ENCODE measurements around the gene AMDHD2. TPM values are rescaled to one million over a fixed set of nuclear protein-coding genes. Genes with fewer than 3 reads are reported as not detected.

Gene AMDHD2
- total RNA-seq, 2 experiments from 2014 or later, result 51.8 to 59.7 TPM

DNA sequence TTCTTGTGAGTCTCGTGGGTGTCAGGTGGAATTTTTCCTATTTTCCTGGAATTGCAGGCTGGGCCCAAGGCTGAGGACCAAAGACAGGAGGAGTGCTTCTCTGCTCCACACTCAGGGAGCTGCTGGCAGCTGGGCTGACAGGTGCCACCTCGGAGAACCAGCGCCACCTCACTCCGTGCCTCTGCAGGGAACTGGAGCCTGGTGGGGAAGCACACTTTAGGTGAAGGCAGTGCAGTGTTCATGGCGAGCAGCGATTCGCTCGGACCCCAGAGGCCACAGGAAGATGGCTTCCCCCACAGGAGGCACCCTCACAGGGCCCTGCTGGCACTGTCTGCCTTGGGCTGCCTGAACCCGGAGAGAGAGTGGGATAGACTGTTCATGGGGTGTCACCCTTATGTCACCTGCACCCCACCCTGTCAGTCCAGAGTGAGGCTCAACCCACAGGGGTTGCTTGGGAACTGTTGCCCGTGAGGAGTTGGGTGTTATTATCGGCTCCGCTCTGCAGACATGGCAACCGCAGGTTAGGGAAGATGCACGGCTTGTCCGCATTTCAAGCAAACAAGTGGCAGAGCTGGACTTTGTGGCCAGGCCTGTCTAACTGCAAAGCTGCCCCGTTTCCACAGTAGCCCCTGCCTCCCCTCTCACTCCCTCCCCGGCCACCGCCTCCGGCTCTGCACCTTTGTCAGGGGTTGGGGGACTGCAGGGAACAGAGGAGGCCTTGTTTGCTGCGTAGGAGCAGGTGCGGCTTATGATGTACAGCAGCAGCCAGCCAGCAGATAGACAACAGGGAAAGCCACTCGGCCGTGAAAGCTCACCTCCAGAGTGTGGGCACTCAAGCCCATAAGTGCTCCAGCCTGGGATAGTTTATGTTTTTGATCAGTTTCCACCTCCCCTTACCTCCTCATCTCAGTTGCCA is 29.7 kb upstream of the AMDHD2 start:
- ChIA-PET POLR2A (no interaction called here), CTCF (ENCODE audit: unreplicated experiment) (no interaction called here)
- H3K4me2 ChIP-seq (ENCODE audit: low read length), result no peak overlapping the region
- no peaks in the 10 kb centered on the region for H3K79me2 ChIP-seq (ENCODE audit: insufficient read depth, low read depth, low read length)
- no TSS peak for BruUV-seq (replicated peaks)
- H3K36me3 ChIP-seq (ENCODE audit: insufficient read depth, low read length), result peaks cover 17% of the 10 kb centered on the region; the same call in 1 of the 2 replicates
- intact Hi-C loops (cut with micrococcal nuclease; ENCODE audit: unreplicated experiment), result no loop called here
- no peak overlapping the region for H2AFZ ChIP-seq (ENCODE audit: low read length)
- no peaks in the 10 kb centered on the region for H3K9me3 ChIP-seq (ENCODE audit: low read length)
- no peaks in the 10 kb centered on the region for H4K20me1 ChIP-seq (ENCODE audit: insufficient read depth, low read length)
- H3K27ac ChIP-seq (ENCODE audit: low read depth, low read length, poor library complexity, severe bottlenecking), result no peak overlapping the region
- TF ChIP-seq EZH2phosphoT487 (IDR thresholded peaks at IDR 0.05; ENCODE audit: borderline replicate concordance, low read depth, low read length), result no peak
- TF ChIP-seq, protein P1, sequence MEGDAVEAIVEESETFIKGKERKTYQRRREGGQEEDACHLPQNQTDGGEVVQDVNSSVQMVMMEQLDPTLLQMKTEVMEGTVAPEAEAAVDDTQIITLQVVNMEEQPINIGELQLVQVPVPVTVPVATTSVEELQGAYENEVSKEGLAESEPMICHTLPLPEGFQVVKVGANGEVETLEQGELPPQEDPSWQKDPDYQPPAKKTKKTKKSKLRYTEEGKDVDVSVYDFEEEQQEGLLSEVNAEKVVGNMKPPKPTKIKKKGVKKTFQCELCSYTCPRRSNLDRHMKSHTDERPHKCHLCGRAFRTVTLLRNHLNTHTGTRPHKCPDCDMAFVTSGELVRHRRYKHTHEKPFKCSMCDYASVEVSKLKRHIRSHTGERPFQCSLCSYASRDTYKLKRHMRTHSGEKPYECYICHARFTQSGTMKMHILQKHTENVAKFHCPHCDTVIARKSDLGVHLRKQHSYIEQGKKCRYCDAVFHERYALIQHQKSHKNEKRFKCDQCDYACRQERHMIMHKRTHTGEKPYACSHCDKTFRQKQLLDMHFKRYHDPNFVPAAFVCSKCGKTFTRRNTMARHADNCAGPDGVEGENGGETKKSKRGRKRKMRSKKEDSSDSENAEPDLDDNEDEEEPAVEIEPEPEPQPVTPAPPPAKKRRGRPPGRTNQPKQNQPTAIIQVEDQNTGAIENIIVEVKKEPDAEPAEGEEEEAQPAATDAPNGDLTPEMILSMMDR (conservative IDR thresholded peaks at IDR 0.05; ENCODE audit: low read length), result no peak
- no peak overlapping the region for H3K4me3 ChIP-seq (ENCODE audit: low read depth, low read length, poor library complexity, severe bottlenecking)
- DNase-seq (ENCODE audit: low spot score), result no peak
- no peaks in the 10 kb centered on the region for H3K9me2 ChIP-seq (ENCODE audit: insufficient read depth, low read length)
- H3K4me1 ChIP-seq (ENCODE audit: insufficient read depth, low read length, poor library complexity, severe bottlenecking), result peaks cover 6% of the 10 kb centered on the region

DNA sequence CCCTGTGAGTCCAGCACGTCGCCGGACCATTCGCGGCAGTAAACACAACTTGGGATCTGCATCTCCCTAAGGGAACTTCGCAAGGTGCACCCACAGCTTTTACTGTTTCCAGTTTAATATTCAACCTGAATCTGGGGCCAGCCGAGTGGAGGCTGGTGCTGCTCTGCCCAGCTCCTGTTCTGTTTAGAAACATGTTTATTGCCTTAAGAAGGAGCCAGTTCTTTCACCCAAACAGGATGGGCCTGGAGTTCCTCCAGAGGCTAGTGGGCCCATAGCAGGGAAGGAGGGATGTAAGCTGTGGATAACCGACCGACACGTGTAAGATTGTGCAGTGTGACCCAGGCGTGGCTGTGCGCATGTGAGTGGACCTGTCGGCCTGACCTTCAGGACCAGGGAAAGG is 27.9 kb upstream of the AMDHD2 start:
- TF ChIP-seq EZH2phosphoT487 (IDR thresholded peaks at IDR 0.05; ENCODE audit: borderline replicate concordance, low read depth, low read length), result no peak
- TF ChIP-seq, protein P1 (conservative IDR thresholded peaks at IDR 0.05; ENCODE audit: low read length), result no peak
- intact Hi-C loops (cut with micrococcal nuclease; ENCODE audit: unreplicated experiment), result no loop called here
- H4K20me1 ChIP-seq (ENCODE audit: insufficient read depth, low read length), result no peaks in the 10 kb centered on the region
- H3K4me3 ChIP-seq (ENCODE audit: low read depth, low read length, poor library complexity, severe bottlenecking), result no peak overlapping the region
- no TSS peak for BruUV-seq (replicated peaks)
- no peak overlapping the region for H3K27ac ChIP-seq (ENCODE audit: low read depth, low read length, poor library complexity, severe bottlenecking)
- ChIA-PET POLR2A (interaction anchor here (0.6 kb wide), 1 partner anchor 262 kb away, joined by 5 read pairs; no protein-coding TSS in a partner anchor), CTCF (ENCODE audit: unreplicated experiment) (no interaction called here)
- H3K9me2 ChIP-seq (ENCODE audit: insufficient read depth, low read length), result no peaks in the 10 kb centered on the region
- H3K4me2 ChIP-seq (ENCODE audit: low read length), result no peak overlapping the region
- no peaks in the 10 kb centered on the region for H3K4me1 ChIP-seq (ENCODE audit: insufficient read depth, low read length, poor library complexity, severe bottlenecking)
- no peaks in the 10 kb centered on the region for H3K9me3 ChIP-seq (ENCODE audit: low read length)
- peaks cover 25% of the 10 kb centered on the region for H3K36me3 ChIP-seq (ENCODE audit: insufficient read depth, low read length)
- DNase-seq (ENCODE audit: low spot score), result no peak
- no peak overlapping the region for H2AFZ ChIP-seq (ENCODE audit: low read length)
- H3K79me2 ChIP-seq (ENCODE audit: insufficient read depth, low read depth, low read length), result no peaks in the 10 kb centered on the region

DNA sequence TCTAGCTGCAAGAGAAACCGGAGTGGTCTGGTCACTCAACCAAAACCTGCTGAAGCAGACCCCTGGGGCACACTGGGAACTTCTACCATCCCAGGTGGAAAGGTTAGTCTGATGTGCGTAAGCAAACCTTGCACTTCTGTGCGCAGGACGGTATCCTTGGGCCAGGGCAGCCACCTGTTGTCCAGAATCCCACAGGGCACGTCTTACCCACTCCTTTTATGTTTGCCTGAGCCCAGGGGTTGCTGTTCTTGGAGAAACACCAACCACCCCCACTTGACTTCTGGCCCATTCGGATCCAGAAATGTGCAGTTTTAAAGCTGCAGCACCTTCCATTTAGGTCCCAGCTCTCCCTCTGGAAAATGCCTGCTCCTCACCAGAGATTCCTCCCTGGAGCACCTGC is 26.6 kb upstream of the AMDHD2 start:
- TF ChIP-seq, protein P1 (conservative IDR thresholded peaks at IDR 0.05; ENCODE audit: low read length), result no peak
- TF ChIP-seq EZH2phosphoT487 (IDR thresholded peaks at IDR 0.05; ENCODE audit: borderline replicate concordance, low read depth, low read length), result no peak
- ChIA-PET CTCF (ENCODE audit: unreplicated experiment) (no interaction called here), POLR2A (no interaction called here)
- H4K20me1 ChIP-seq (ENCODE audit: insufficient read depth, low read length), result no peaks in the 10 kb centered on the region
- no peaks in the 10 kb centered on the region for H3K4me1 ChIP-seq (ENCODE audit: insufficient read depth, low read length, poor library complexity, severe bottlenecking)
- H2AFZ ChIP-seq (ENCODE audit: low read length), result no peak overlapping the region
- no TSS peak for BruUV-seq (replicated peaks)
- H3K27ac ChIP-seq (ENCODE audit: low read depth, low read length, poor library complexity, severe bottlenecking), result no peak overlapping the region
- H3K79me2 ChIP-seq (ENCODE audit: insufficient read depth, low read depth, low read length), result no peaks in the 10 kb centered on the region
- peaks cover 37% of the 10 kb centered on the region for H3K36me3 ChIP-seq (ENCODE audit: insufficient read depth, low read length)
- H3K4me2 ChIP-seq (ENCODE audit: low read length), result no peak overlapping the region
- H3K9me2 ChIP-seq (ENCODE audit: insufficient read depth, low read length), result no peaks in the 10 kb centered on the region
- intact Hi-C loops (cut with micrococcal nuclease; ENCODE audit: unreplicated experiment), result no loop called here
- no peak overlapping the region for H3K4me3 ChIP-seq (ENCODE audit: low read depth, low read length, poor library complexity, severe bottlenecking)
- H3K9me3 ChIP-seq (ENCODE audit: low read length), result no peaks in the 10 kb centered on the region
- DNase-seq (ENCODE audit: low spot score), result no peak
